ENCODE measurements around the gene CDC7.
A peak's percentile ranks its signal among the peaks of the same experiment; 100 is the strongest.

DNA sequence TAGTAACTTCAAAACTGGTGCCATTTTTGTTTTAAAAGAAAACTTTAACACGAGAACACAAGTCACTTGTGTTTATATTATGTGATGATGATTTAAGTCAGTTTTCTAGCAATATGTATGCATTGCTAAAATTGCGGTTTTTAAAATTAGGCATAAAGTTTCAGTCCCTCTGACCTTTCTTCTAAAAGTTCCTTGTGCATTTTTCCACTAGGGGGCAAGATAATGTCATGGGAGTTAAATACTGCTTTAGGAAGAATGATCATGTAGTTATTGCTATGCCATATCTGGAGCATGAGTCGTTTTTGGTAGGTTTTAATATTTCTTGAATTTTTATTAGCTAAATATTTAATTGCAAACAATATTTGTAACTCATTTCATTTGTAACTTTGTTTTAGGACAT lies 10.7 kb downstream of the CDC7 start:
- TF ChIP-seq POLR2A (IDR thresholded peaks at IDR 0.05; ENCODE audit: borderline replicate concordance, extremely low read depth, insufficient read depth, insufficient read length): no peak
- no peak for TF ChIP-seq YY1 (IDR thresholded peaks at IDR 0.05; ENCODE audit: extremely low read depth, insufficient replicate concordance, low read depth, low read length)
- TF ChIP-seq, protein P1, sequence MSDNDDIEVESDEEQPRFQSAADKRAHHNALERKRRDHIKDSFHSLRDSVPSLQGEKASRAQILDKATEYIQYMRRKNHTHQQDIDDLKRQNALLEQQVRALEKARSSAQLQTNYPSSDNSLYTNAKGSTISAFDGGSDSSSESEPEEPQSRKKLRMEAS (IDR thresholded peaks at IDR 0.05): no peak
- TF ChIP-seq RAD21 (IDR thresholded peaks at IDR 0.05; ENCODE audit: low read depth): peak; percentile 67
- TF ChIP-seq, protein P2, sequence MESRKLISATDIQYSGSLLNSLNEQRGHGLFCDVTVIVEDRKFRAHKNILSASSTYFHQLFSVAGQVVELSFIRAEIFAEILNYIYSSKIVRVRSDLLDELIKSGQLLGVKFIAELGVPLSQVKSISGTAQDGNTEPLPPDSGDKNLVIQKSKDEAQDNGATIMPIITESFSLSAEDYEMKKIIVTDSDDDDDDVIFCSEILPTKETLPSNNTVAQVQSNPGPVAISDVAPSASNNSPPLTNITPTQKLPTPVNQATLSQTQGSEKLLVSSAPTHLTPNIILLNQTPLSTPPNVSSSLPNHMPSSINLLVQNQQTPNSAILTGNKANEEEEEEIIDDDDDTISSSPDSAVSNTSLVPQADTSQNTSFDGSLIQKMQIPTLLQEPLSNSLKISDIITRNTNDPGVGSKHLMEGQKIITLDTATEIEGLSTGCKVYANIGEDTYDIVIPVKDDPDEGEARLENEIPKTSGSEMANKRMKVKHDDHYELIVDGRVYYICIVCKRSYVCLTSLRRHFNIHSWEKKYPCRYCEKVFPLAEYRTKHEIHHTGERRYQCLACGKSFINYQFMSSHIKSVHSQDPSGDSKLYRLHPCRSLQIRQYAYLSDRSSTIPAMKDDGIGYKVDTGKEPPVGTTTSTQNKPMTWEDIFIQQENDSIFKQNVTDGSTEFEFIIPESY (IDR thresholded peaks at IDR 0.05; ENCODE audit: extremely low read depth, insufficient replicate concordance, low read length): no peak
- no peak for TF ChIP-seq POLR2AphosphoS5 (IDR thresholded peaks at IDR 0.05; ENCODE audit: low read depth, low read length)
- no peak for TF ChIP-seq EZH2 (IDR thresholded peaks at IDR 0.05)
- no peak for TF ChIP-seq EZH2phosphoT487 (IDR thresholded peaks at IDR 0.05; ENCODE audit: borderline replicate concordance)
- TF ChIP-seq FOSL1 (IDR thresholded peaks at IDR 0.05; ENCODE audit: low read depth): no peak

Measured in HCT116 (cell line).